ENCODE data around the gene CHCT1. TPM values are rescaled to one million over a fixed set of nuclear protein-coding genes. Genes with fewer than 3 reads are reported as not detected.
"Not testable (repeated sequence)": the region's sequence is repeated elsewhere in the genome, so short reads cannot be mapped to it uniquely, and the experiment has no call there.

CHCT1 gene
- total RNA-seq, 1 donor from 2014 or later: not detected

GRCh38 chr17:60395508-60396065 is 26.7 kb upstream of the CHCT1 start:
- DNase-seq: no peak
- ATAC-seq: no peak
- intact Hi-C loops (cut with micrococcal nuclease): no loop called here

GRCh38 chr17:60396412-60396811 is 25.9 kb upstream of the CHCT1 start:
- intact Hi-C loops (cut with micrococcal nuclease): no loop called here
- ATAC-seq: no peak
- DNase-seq: no peak

DNA sequence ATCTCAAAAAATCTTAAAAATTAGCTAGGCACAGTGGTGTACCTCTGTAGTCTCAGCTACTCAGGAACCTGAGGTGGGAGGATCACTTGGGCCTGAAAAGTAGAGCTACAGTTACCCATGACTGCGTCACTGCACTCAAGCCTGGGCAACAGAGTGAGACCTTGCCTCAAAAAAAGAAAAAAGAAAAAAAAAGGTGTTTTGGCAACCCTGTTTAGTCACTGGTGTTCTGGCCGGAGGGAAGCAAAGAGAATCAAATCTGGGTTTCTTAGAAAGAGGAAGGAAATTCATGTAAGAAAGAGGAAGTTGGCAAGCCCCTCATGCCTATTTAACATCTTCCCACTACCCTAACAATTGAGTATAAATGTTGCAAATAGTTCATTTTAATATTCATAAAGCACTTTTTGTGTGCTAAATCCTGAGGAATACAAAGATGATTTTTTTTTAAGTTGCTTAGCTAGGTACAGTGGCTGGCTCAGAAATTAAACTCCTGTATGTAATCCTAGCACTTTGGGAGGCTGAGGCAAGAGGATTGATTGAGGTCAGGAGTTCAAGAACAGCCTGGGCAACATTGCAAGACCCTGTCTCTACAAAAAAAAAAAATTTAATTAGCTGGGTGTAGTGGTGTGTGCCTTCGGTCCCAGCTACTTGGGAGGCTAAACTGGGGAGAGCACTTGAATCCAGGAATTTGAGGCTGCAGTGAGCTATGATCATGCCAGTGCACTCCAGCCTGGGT is 23.9 kb upstream of the CHCT1 start:
- intact Hi-C loops (cut with micrococcal nuclease): no loop called here
- no peak for DNase-seq
- ATAC-seq: peak; percentile 24

DNA sequence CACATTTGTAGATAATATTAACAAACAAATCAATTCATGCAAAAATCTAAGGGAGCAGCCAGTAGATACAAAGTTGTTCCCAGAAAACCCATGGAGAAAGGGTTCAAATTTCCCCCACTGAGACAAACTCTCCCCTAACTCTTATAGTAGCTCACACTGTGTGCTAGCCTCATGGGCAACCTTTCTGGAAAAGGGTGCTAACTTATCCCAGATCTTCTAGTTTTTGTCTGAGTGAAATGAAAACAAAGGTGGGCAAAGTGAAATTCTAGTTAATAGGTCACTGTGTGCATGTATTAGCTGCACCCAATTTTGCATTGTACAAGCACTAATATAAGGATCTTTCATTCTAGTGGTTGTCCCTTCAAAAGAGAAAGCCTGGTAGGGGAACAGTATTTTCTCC is 20.5 kb upstream of the CHCT1 start:
- intact Hi-C loops (cut with micrococcal nuclease): no loop called here
- DNase-seq: no peak
- no peak for ATAC-seq

DNA sequence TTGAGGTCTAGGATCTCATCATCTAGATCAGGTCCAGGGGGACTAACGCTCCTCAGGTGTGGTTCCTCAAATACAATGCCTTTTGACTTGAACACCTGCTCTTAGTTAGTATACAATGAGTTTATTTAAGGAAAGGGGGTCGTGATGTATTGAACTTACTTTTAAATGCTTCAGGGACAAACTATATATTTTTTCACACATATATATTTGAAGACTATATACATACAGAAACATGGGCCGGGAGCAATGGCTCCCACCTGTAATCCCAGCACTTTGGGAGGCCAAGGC is 18.8 kb upstream of the CHCT1 start:
- DNase-seq (no peak), ATAC-seq (no peak)
- intact Hi-C loops (cut with micrococcal nuclease): no loop called here

- DNase-seq (no peak), ATAC-seq (no peak)
- intact Hi-C loops (cut with micrococcal nuclease): no loop called here
Observed at GRCh38 chr17:60403962-60404361, 18.3 kb upstream of the CHCT1 start.

- no peak for DNase-seq
- intact Hi-C loops (cut with micrococcal nuclease): no loop called here
- ATAC-seq: no peak
Observed at GRCh38 chr17:60406887-60407286, 15.4 kb upstream of the CHCT1 start.

GRCh38 chr17:60410001-60410400 is 12.3 kb upstream of the CHCT1 start:
- ATAC-seq (no peak), DNase-seq (no peak)
- intact Hi-C loops (cut with micrococcal nuclease): no loop called here

- ATAC-seq (no peak), DNase-seq (no peak)
- intact Hi-C loops (cut with micrococcal nuclease): no loop called here
Observed at GRCh38 chr17:60412701-60413100, 9.6 kb upstream of the CHCT1 start.

DNA sequence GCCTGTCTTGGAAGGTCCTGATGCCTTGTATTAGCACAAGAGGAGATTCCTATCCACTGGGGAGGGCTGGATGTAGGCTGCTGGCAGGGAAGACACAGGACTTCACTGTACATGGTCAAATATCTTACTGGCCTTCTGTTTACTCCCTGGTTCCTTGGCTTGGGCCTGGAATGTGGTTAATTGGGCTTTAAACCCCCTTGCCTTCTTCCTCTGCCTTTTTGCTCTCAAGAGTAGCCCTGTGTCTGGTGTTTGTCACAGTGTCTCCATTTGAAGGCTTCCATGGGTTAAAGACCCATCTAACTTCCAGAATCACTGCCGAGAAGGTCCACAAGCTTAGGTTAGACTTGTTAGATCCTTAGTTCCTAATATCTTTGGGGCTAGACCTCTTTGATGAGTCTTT is 7.1 kb upstream of the CHCT1 start:
- DNase-seq: no peak
- ATAC-seq: no peak
- intact Hi-C loops (cut with micrococcal nuclease): no loop called here

DNA sequence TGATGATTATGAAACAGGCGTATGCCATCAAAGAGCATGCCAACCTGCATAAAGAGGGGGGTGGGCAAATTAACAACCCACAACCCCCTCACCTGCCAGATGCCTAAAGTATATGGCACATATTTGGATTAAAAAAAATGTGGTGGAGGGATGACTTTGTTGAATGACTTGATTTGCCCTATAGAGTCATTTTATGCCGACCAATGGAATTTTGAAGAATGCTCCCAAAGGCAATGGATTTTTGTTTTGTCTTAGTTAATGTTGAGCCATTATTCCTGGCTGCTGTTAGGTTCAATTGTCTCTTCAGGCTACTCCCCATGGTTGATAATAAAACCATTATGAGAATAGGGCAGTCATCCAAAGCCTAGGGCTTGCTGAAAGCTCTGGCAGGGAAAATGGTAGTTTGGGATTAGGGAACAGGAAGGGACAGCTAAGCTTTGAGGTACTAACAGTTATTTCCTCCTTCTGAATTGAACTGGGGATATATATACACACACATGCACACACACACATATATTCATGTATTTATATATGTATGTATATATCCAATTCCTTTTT is 5.8 kb upstream of the CHCT1 start:
- intact Hi-C loops (cut with micrococcal nuclease): no loop called here
- ATAC-seq (no peak), DNase-seq (no peak)

- ATAC-seq; intact Hi-C loops (cut with micrococcal nuclease); DNase-seq: not testable (repeated sequence)
Observed at GRCh38 chr17:60419003-60419402, 3.3 kb upstream of the CHCT1 start.

DNA sequence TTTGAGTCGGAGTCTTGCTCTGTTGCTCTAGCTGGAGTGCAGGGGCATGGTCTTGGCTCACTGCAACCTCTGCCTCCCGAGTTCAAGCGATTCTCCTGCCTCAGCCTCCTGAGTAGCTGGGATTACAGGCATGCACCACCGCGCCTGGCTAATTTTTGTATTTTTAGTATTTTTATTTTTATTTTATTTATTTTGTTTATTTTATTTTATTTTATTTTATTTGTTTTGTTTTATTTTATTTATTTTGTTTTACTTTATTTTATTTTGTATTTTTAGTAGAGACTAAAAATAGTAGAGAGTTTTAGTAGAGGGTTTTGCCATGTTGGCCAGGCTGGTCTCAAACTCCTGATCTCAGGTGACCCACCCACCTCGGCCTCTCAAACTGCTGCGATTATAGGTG is 2.4 kb upstream of the CHCT1 start:
- intact Hi-C loops (cut with micrococcal nuclease); DNase-seq; ATAC-seq: not testable (repeated sequence)

DNA sequence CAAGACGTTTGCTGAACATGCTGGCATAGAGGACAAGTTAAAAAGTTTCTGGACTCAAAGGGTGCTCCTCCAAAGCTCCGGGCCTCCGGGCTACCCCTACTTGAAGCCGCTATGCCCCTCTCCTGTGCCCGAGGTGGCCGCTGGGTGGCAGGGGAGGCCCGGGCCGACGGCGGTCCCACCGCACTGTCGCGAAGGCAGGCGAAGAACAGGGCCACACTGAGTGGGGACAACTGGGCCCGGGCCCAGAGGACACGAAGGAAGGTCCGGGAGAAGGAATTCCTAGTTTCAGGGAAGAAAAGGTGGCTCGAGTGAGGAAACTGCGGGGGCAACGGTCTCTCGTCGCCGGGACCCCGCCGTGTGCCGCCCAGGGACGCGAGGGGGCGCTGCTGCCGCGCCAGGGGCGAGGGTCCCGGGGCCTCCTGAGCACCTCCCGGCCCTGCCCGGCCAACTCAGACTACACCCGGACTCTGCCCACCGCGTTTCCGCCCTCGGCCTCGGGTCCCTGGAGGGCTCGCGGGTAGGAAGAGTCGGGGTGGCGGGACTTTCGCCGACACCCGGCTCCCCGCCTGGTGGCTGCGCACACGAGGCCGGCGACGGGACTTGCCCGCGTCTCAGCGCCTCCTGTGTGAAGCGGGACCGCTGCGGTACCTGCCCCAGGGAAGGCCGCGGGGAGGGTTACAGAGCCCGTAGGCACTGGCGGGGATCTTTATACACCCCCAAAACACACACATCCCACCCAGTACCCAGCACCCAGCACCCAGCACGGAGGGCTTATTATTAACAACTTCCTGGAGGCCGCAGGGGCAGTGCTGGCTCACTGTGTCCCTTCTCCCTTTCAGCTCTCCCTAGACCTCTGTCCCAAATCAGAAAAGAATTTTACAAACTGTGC is 772 bp upstream of the CHCT1 start:
- intact Hi-C loops (cut with micrococcal nuclease): no loop called here
- DNase-seq: peak; percentile 82
- peak; percentile 98 for ATAC-seq

DNA sequence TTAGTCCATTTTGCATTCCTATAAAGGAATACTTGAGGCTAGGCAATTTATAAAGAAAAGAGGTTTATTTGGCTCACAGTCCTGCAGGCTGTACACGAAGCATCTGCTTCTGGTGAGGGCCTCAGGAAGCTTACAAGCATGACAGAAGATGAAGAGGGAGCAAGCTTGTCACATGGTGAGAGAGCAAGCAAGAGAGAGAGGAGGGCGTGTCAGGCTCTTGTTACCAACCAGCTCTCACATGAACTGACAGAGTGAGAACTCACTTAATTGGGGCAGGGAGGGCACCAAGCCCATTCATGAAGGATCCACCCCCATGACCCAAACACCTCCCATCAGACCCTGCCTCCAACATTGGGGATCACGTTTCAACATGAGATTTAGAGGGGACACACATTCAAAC is 1.6 kb downstream of the CHCT1 start:
- DNase-seq: no peak
- no peak for ATAC-seq
- intact Hi-C loops (cut with micrococcal nuclease): no loop called here

DNA sequence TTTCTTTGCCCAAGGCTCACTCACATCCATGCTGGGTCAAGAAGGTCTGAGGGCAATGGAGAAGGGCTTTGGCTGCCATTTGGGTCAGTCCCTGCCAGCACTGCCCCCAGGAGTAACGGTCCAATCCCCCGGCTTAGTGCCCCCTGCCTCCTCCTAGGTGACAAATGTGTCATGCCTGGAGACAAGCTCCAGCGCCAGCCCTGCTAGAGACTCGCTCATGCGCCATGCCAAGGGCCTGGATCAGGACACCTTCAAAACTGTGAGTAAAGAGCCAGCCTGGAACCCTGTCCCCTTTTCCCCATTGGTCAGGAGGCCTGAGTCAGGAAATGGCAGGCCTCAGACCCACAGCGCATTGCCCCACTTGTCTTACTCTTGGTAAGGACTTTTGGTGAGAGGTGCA is 3.3 kb downstream of the CHCT1 start:
- ATAC-seq: no peak
- DNase-seq: no peak
- intact Hi-C loops (cut with micrococcal nuclease): no loop called here

- intact Hi-C loops (cut with micrococcal nuclease): no loop called here
- no peak for ATAC-seq
- DNase-seq: no peak
Observed at GRCh38 chr17:60426596-60426995, 4.3 kb downstream of the CHCT1 start.

GRCh38 chr17:60428491-60428890 is 6.2 kb downstream of the CHCT1 start:
- DNase-seq; intact Hi-C loops (cut with micrococcal nuclease); ATAC-seq: not testable (repeated sequence)

GRCh38 chr17:60430561-60430960 is 8.3 kb downstream of the CHCT1 start:
- intact Hi-C loops (cut with micrococcal nuclease); DNase-seq; ATAC-seq: not testable (repeated sequence)

All from left ventricle myocardium superior (tissue), 1 donor.